DMS114 treated with DMSO at 0.1 percent for 48 hours (cell line): Measurements from ENCODE around the gene GRAPL.
"Not testable (repeated sequence)": the region's sequence is repeated elsewhere in the genome, so short reads cannot be mapped to it uniquely, and the experiment has no call there.

Source experiments
- DNase-seq: peaks from one replicate; lab custom pipeline; 2025; ENCODE audit not compliant: unreplicated experiment; lab: John Stamatoyannopoulos, UW

The GRAPL gene

GRCh38 chr17:19187883-19188869 is 60.8 kb downstream of the GRAPL start:
- not testable (repeated sequence) for DNase-seq

- DNase-seq, result not testable (repeated sequence)
Measured at GRCh38 chr17:19188870-19189708, 61.7 kb downstream of the GRAPL start.

GRCh38 chr17:19189781-19190405 is 62.5 kb downstream of the GRAPL start:
- DNase-seq, result not testable (repeated sequence)

- not testable (repeated sequence) for DNase-seq
Measured at GRCh38 chr17:19196382-19197204, 69.2 kb downstream of the GRAPL start.

- DNase-seq, result not testable (repeated sequence)
Measured at GRCh38 chr17:19202448-19202847, 75.1 kb downstream of the GRAPL start.

DNA sequence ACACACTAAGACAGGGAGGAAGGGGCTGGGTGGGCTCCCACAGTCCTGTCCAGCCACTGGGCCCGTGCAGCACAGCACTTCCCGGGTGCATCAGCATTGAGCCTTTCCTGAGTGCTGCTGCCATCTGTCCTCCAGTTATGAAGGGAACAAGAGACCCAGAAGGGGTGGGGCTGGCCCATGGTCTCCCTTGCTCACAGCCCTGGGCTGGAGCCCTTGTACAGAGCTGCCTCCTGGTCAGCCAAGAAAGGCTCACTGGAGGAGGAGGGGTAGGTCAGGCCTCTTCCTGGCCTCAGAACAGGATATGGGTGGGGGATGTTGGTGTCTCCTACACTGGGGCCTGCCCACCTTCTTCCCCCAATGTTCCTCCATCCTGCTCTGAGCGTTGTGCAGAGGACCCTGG is 76.0 kb downstream of the GRAPL start:
- DNase-seq, result not testable (repeated sequence)
